ENCODE data around the gene JARID2.

GRCh38 chr6:15396808-15397207, 150.9 kb downstream of the JARID2 start:
- TF ChIP-seq POLR2AphosphoS5 (IDR thresholded peaks at IDR 0.05; ENCODE audit: borderline replicate concordance, low read depth, low read length) = no peak
- TF ChIP-seq EZH2 (IDR thresholded peaks at IDR 0.05) = no peak
